Measurements from ENCODE around the gene CIC.

The CIC gene

GRCh38 chr19:42271861-42272534 is 2.9 kb downstream of the CIC start:
- Histone ChIP-seq H3K9me3 (no peaks in the 10 kb centered on the region), H3K4me3 (ENCODE audit: low read depth, low read length) (no peak overlapping the region), H3K27me3 (no peaks in the 10 kb centered on the region), H3K4me1 (no peaks in the 10 kb centered on the region), H3K36me3 (peaks cover 43% of the 10 kb centered on the region)
- no peak for TF ChIP-seq CTCF (IDR thresholded peaks at IDR 0.05; ENCODE audit: low read depth, low read length)
- no peak for DNase-seq

- peaks cover under 1% of the 10 kb centered on the region for H3K4me1 ChIP-seq
- no peak overlapping the region for H3K4me3 ChIP-seq (ENCODE audit: low read depth, low read length)
- H3K9me3 ChIP-seq: no peaks in the 10 kb centered on the region
- no peak for TF ChIP-seq CTCF (IDR thresholded peaks at IDR 0.05; ENCODE audit: low read depth, low read length)
- DNase-seq: no peak
- peaks cover 43% of the 10 kb centered on the region for H3K36me3 ChIP-seq
- H3K27me3 ChIP-seq: no peaks in the 10 kb centered on the region
These were observed 3.5 kb downstream of the CIC start for GRCh38 chr19:42272535-42272897.

GRCh38 chr19:42272989-42273406 is 3.9 kb downstream of the CIC start:
- Histone ChIP-seq H3K4me3 (ENCODE audit: low read depth, low read length) (no peak overlapping the region), H3K36me3 (peaks cover 43% of the 10 kb centered on the region), H3K27me3 (no peaks in the 10 kb centered on the region), H3K4me1 (peaks cover 5% of the 10 kb centered on the region), H3K9me3 (no peaks in the 10 kb centered on the region)
- no peak for DNase-seq
- TF ChIP-seq CTCF (IDR thresholded peaks at IDR 0.05; ENCODE audit: low read depth, low read length): no peak

GRCh38 chr19:42273407-42274064 is 4.5 kb downstream of the CIC start:
- no peak for DNase-seq
- no peak for TF ChIP-seq CTCF (IDR thresholded peaks at IDR 0.05; ENCODE audit: low read depth, low read length)
- H3K36me3 ChIP-seq: peaks cover 43% of the 10 kb centered on the region
- no peaks in the 10 kb centered on the region for H3K9me3 ChIP-seq
- no peak overlapping the region for H3K4me3 ChIP-seq (ENCODE audit: low read depth, low read length)
- H3K4me1 ChIP-seq: peaks cover 11% of the 10 kb centered on the region
- H3K27me3 ChIP-seq: no peaks in the 10 kb centered on the region

- no peak for TF ChIP-seq CTCF (IDR thresholded peaks at IDR 0.05; ENCODE audit: low read depth, low read length)
- no peaks in the 10 kb centered on the region for H3K27me3 ChIP-seq
- H3K4me1 ChIP-seq: peaks cover 17% of the 10 kb centered on the region
- H3K9me3 ChIP-seq: no peaks in the 10 kb centered on the region
- no peak for DNase-seq
- peaks cover 43% of the 10 kb centered on the region for H3K36me3 ChIP-seq
- H3K4me3 ChIP-seq (ENCODE audit: low read depth, low read length): no peak overlapping the region
These were observed 5.1 kb downstream of the CIC start for GRCh38 chr19:42274065-42274682.

GRCh38 chr19:42275103-42275502 is 6.1 kb downstream of the CIC start:
- peaks cover 21% of the 10 kb centered on the region for H3K4me1 ChIP-seq
- H3K36me3 ChIP-seq: peaks cover 43% of the 10 kb centered on the region
- H3K27me3 ChIP-seq: no peaks in the 10 kb centered on the region
- no peak overlapping the region for H3K4me3 ChIP-seq (ENCODE audit: low read depth, low read length)
- DNase-seq: no peak
- no peaks in the 10 kb centered on the region for H3K9me3 ChIP-seq
- no peak for TF ChIP-seq CTCF (IDR thresholded peaks at IDR 0.05; ENCODE audit: low read depth, low read length)
